HPDE6-E6E7 (cell line): ENCODE data around the gene RPS21.

Experiments used
- DNase-seq: peaks from one replicate; pipeline ENCODE4 v3.0.0; 2011; ENCODE audit warnings: missing footprints; ENCODE audit errors: extremely low spot score

Gene RPS21

DNA sequence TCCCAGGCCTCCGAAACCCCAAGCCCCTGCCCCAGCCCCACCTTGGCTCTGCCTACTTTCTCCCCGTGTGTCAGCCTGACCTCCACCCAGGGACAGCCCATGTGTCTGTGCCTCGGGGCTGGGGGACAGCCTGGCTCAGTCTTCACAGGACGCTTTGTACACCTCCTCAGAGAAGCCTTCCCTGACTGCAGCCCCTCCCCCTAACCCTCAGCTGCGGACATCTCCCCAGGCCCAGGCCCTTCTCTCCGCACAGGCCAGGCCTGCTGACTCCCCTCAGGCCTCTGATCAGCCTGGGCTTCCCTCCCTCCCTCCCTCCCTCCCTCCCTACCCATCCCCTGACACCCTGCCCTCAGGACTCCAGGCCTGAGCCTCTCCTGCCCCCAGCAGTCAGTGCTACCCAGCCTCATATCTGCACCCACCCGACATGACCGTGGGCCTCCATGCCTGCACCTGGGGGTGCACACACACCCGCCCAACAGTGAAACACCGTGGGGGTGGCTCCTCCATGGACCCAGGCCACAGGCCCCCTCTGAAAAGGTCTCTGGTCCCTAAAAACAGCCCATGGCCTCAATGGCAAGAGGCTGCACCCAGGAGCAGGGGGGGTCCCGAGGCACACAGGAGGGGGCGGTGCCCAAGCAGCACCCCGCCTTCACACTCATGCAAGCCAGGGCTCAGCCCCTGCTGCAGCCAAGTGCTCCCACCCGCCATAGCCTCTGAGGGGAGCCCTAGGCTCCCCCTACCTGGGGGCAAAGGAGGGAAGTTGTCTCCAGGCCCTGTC is 32.7 kb upstream of the RPS21 start:
- DNase-seq = no peak

- no peak for DNase-seq
Observed at GRCh38 chr20:62354811-62355341, 32.0 kb upstream of the RPS21 start.

GRCh38 chr20:62355516-62355877 is 31.4 kb upstream of the RPS21 start:
- DNase-seq = no peak

DNA sequence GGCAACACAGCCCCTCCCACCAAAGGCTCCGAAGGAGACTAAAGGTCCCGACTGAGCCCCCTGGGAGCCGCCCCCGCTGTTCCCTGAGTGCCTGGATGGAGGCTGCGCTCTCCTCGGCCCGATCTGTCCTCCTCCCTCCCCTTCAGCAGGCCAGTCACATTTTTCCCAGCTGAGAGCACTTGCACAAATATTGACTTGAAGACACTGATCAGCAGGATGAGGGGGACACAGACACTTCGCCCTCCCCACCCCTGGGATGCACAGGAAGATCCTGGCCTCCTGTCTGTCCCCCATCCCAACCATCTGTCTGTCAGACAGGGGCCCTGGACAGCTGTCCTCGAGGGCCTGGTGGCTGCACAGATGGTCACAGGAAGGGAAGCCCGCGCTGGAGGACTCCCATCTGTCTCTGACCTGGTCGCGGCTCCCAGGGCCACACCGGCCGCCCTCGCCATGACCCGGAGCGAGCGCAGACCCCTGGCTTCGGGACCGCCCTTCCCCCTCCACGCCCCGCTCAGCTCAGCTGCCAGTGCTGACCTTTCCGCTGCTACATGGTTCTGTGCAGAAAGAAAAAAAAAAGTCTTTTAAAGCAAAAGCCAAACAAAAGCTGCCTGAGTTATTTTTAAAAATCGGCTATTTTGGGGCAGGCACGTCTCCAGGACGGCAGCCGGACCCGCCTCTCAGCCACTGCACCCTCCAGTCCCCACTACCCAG is 30.9 kb upstream of the RPS21 start:
- no peak for DNase-seq

DNA sequence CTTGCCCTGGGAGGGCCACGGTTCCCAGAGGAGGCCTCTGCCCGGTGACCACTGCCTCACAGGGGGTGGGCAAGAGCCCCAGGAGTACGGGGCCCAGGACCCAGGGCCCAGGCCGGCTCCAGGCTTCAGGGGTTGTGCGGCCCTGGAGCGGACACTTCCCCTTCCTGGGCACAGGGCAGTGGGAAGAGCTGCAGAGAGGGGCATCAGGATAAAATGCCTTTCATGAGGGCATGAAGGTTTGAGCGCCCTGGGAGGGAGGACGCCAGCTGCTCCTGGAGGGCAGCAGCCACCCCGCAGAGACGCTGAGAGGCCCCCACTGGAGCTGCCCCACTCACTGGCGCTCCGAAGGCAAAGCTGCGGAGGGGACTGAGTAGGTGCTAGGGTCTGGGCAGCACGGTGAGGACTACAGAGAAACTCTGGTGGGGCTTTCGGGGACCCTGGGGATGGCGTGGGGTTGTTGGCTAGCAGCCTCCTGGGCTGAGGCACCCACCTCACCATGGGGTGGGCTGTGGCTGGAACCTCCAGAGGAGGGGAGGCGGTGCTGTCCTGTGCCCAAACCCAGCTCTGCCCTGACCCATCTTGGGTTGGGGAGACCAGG is 30.2 kb upstream of the RPS21 start:
- DNase-seq = no peak

DNA sequence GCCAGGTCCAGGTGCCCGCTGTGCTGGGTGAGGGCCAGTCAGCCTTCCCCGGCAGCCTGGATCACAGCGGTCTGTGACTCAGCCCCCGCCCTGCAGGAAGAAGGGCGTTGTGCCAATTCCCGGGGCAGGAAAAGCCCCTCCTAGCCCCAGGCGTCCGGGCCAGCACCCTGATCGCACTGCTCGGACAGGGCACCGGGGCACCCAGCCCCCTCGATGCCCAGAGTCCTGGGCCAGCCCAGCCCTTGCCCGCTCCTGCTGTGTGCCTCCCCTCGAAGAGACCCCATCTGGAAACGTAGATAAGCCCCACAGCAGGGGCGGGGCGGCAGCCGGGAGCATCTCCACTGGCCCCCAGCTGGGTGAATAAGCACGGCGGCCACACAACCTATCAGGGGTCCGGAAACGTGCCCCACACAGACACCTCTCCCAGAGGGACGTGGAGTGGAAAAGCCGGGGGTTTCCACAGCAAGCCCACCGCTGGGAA is 29.7 kb upstream of the RPS21 start:
- peak; percentile 84 for DNase-seq

GRCh38 chr20:62357681-62358080 is 29.2 kb upstream of the RPS21 start:
- DNase-seq = no peak

GRCh38 chr20:62358171-62359042 is 28.5 kb upstream of the RPS21 start:
- DNase-seq = no peak

- no peak for DNase-seq
Observed at GRCh38 chr20:62359043-62359490, 27.8 kb upstream of the RPS21 start.

DNA sequence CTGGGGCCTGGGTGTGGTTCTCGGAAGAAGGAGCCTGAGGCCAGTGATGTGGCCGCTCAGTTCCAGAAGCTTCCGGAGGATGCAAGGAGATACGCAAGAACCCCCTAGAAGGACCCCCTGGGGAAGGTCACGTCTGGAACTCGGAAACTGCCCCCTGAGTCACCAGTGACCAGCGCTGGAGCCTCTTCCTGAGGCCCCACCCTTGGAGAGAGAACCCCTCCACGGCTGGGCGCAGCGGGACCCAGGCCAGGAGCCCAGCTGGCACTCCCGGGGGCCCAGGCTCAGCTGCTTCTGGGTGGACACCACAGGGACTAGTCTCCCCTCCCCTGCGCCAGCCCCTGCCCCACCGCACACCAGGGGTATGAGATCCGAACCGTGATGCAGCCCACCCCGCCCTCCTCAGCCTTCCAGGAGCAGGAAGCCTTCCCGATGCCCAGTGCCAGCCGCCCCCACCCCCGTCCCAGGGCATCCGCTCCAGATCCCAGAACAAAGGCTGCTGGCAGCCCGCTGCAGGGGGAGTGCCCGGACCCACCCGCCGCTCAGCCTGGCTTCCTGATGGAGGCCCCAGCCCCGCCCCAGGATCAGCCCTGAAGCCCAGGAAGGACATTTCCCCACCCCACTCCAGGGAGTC is 27.3 kb upstream of the RPS21 start:
- no peak for DNase-seq

- no peak for DNase-seq
Observed at GRCh38 chr20:62360854-62361798, 25.8 kb upstream of the RPS21 start.

DNA sequence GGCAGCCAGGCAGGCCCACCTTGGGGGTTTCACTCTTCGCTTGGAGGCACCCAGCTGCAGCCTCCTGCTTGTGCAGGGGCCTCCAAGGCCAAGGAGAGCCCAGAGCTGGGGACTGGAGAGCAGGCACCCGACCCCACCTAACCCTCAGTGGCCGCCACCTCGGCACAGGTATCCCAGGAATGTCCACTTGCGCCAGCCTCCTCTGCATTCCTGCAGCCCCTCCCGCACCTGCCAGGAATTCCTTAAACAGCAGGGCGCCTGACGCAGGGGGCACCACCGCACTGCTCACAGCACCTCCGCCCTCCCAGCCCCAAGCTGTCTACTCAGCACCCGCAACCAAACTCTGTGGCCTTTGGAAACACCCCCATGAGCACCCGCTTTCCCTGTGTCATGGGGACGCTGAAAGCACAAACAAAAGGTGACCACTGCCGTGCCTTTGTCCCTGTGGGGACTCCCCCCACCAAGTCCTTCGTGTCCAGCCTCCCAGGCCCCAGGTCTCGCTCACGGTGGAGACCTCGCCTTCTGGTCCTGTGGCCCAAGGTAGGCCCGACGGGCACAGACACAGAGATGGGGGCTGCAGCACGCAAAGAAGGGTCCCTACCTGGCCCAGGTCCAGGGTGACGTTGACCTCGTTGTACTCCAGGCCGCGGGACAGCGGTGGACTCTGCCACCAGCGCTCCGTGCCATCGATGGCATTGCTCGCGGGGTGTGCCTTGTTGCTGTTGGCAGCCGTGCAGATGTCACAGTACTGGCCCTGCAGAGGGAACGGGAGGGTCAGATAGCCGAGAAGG is 24.9 kb upstream of the RPS21 start:
- DNase-seq = no peak

DNA sequence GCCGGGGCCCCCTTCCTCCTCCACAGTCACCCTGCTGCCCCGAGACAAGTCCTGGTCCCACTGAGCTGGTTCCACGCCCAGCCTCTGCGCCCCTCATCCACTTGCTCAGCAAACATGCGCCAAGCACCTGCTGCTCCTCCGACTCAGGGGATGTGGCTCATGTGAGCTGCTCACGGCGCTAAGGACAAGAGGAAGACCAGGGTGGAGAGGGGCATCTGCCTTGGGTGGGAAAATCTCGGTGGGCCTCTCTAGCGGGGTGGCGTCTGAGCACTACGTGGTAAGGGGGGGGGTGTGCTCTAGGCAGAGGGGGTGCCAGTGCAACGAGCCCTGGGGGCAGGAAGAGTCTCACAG is 24.3 kb upstream of the RPS21 start:
- DNase-seq = no peak

DNA sequence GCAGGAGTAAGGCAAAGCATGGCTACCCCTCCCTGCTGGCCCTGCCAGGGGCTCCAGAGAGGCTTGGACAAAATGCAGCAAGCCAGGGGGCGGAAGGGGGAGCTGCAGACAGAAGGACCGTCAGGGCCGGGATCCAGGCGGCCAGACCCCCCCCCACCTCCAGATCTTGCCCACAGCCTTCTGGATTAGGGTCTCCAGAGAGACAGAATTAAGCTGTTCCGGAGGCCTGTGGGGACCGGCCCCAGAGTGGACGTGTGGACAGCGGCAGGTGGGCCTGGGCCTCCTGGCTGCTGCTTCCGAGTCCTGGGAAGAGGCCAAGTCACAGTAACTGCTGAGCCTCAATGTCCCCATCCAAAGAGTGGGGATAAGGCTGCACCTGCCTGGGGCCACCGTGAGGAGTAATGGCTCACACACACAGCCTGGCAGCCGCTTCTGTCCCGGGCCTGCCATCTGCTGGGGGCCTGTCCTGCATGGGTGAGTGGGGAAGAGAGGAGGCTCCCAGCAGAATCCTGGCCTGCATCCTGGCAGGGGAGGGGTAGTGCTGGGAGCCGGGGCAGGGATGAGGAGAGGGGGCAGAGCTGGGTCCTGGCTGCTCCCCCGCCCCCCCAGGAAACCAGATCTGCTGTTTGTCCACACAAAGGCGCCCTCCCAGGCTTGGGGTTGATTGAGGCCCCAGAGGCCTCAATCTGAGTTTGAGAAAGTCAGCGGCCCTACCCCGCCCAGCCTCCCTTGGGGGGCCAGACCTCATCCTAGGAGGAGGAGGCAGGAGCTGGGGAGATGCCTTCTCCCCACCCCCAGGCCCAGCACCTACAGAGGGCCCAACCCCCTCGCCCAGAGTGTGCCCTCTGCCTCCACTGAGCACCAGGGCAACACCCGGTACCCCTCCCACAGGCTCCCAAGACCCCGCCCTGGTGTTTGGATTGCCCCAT is 23.6 kb upstream of the RPS21 start:
- DNase-seq = no peak

DNA sequence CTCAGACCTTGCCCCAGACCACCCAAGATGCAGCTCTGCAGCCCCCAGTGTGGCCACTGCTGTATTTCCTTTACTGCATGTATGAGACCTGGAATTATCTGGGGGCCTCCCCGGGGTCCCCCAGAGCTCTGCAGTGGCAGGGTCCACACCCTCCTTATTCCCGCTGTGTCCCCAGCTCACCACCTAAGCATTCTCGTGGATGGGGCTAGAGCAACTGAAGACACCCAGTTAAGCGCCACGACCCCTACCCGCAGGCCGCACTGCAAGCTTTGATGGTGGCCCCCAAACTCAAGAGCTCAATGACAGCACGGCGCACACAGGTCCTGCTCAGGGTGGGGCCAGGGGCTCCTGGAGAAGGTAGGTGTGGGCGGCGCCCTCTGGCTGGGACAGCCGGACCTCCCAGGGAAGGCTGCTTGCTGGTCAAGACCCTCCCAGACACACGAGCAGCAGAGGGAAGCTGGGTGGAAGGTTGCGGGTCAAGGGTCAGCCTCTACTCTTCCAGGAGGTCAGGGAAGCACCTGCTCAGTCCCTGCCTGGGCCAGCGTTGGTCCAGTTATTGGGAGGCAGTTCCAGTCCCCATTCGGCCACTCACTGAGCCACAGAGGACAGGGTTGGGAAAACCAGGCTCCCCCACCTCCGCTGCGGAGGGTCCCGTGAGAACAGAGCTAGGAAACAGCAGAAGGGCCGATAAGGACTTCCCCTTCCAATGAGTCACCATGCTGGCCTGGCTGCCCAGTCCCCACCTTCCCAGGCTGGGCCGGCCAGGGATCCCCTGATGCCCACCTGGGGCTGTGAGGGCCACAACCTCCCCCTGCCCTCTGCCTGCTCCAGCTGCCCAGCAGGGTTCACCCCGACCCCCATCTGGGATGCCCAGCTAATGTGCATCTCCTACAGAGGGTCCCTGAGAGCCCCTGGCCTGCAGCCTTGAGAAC is 22.7 kb upstream of the RPS21 start:
- no peak for DNase-seq

DNA sequence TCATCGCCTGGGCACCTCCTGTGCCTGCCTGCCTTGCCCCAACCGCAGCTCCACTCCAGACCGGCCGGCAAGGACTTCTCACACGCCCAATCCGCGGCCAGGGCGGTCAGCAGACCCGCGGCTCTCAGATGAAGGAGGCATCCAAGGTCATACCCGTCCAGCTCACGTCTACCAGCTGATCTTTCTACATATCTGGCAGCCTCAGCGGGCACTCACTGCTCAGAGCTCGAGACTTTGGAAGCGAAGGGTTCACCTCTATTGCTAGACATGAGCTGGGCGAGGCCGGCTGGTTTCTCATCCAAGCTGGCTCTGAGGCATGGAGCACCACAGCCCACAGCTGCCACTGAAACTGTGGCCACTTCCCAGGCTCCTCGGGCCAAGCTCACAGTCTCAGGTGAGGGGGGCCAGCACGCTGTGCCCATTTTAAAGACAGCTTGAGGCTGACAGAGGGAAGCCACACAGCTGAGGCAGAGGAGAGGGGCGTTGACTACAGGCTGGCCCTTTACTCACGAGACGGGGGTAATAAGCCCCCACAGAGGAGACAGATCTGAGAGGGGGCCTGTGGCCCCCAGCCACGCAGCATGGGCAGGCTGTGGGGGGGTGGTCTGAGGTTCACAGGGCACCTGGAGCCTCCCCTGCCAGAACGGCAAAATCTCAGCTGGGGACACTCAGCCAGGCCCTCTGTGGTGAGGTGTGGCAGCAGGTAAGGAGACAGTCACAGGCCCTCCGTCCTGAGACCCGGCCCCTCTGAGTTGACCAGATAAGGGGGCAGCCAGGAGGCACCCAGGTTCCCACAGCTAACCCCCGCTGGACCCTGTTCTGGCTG is 21.8 kb upstream of the RPS21 start:
- DNase-seq = no peak
